Esophagus muscularis mucosa (tissue), 3 donors: ENCODE data around the gene LGALS3BP.

Experiments
- POLR2AphosphoS5 ChIP-seq, 2 donors: sonication (generic); formaldehyde crosslinking; IDR thresholded peaks; one replicate each; pipeline ENCODE4 v1.6.1; 2017; ENCODE audit warnings: antibody characterized with exemption in 2 of 2
- TF ChIP-seq, protein P1 (sequence below), 3 experiments: fragments of 200-600 bp in 2 of 3; fragments of 450-650 bp in 1 of 3; sonication (generic) in 2 of 3; IDR thresholded peaks; one replicate each; pipeline ENCODE4 v1.5.1; 2017 to 2019; ENCODE audit warnings: antibody characterized with exemption in 3 of 3, mild to moderate bottlenecking in 2 of 3, moderate library complexity in 1 of 3

DNA sequence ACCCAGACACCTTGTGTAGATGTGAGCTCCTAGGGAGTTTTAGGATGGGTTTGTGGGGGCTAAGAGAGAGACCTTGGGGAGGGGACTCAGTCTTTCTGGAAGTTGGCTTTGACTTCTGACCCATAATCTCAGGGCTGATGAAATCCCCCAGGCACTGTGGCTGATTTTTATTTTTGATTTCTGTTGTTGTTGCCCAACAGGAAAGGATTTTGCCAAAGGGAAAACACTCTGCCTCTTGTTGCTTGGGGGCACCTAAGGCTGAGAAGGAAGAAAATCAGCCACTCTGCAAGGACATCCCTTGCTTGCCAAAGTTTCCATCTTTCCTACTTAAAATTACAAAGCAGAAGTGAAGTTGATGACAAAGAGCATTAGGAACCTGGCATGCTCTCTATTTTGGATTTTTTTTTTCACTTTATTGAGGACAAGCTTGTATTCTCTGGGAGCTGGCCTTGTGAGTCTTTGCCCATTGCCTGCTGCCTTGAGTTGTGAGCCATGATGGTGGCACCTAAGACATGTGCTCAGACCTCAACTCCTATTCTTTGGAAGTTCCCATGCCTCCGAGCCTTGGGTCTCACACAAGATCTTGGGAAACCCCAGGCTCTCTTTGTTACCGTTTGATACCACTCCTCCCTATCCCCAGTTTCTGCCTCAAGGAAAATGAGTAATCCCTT, 41.0 kb upstream of the LGALS3BP start:
- TF ChIP-seq, protein P1, sequence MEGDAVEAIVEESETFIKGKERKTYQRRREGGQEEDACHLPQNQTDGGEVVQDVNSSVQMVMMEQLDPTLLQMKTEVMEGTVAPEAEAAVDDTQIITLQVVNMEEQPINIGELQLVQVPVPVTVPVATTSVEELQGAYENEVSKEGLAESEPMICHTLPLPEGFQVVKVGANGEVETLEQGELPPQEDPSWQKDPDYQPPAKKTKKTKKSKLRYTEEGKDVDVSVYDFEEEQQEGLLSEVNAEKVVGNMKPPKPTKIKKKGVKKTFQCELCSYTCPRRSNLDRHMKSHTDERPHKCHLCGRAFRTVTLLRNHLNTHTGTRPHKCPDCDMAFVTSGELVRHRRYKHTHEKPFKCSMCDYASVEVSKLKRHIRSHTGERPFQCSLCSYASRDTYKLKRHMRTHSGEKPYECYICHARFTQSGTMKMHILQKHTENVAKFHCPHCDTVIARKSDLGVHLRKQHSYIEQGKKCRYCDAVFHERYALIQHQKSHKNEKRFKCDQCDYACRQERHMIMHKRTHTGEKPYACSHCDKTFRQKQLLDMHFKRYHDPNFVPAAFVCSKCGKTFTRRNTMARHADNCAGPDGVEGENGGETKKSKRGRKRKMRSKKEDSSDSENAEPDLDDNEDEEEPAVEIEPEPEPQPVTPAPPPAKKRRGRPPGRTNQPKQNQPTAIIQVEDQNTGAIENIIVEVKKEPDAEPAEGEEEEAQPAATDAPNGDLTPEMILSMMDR (IDR thresholded peaks at IDR 0.05), result no peak
- TF ChIP-seq POLR2AphosphoS5 (IDR thresholded peaks at IDR 0.05), result no peak
